Thoracic aorta (tissue), 2 donors: ENCODE measurements around the gene HSPA12B. TPM values are rescaled to one million over a fixed set of nuclear protein-coding genes. Genes with fewer than 3 reads are reported as not detected.

Source experiments
- ATAC-seq: fragments of 150-250 bp; one replicate; pipeline ENCODE4 v1.8.0; 2017; ENCODE audit warnings: low read depth; ENCODE audit not compliant: insufficient number of reproducible peaks, low FRiP score
- DNase-seq: peaks from one replicate; pipeline ENCODE4 v3.0.0-alpha.2; 2020; ENCODE audit warnings: low spot score
- H3K27ac ChIP-seq, 2 donors: fragments of 200-600 bp; sonication (generic); 1 replicate in 1 of 2; 2 replicates in 1 of 2; pipeline ENCODE4 v1.5.1; 2016; ENCODE audit warnings: mild to moderate bottlenecking in 2 of 2, moderate library complexity in 2 of 2
- H3K27me3 ChIP-seq: fragments of 200-600 bp; sonication (generic); replicated peaks from 2 replicates; pipeline ENCODE4 v1.6.0; 2016; ENCODE audit warnings: mild to moderate bottlenecking; ENCODE audit not compliant: insufficient read depth
- H3K36me3 ChIP-seq: fragments of 200-600 bp; sonication (generic); one replicate; pipeline ENCODE4 v1.5.1; 2016
- H3K4me1 ChIP-seq, 2 donors: fragments of 200-600 bp; sonication (generic); 1 replicate in 1 of 2; 2 replicates in 1 of 2; pipeline versions ENCODE4 v1.5.1 to v1.6.0; 2016; ENCODE audit warnings: low read depth in 2 of 2, mild to moderate bottlenecking in 1 of 2; ENCODE audit not compliant: control insufficient read depth in 1 of 2
- H3K4me3 ChIP-seq: fragments of 200-600 bp; sonication (generic); 2 replicates; pipeline ENCODE4 v1.5.1; 2016; ENCODE audit warnings: mild to moderate bottlenecking
- H3K9me3 ChIP-seq: fragments of 200-600 bp; sonication (generic); 2 replicates; pipeline ENCODE4 v1.5.1; 2016
- total RNA-seq, 2 donors: library from RNA; depleted of rRNA; stranded (reverse); fragments of >200 nt; gene quantifications; one replicate each; pipeline versions ENCODE4 v1.1.0 to v1.2.3, GENCODE V29; 2016
- TF ChIP-seq, protein P1 (sequence below): fragments of 200-600 bp; sonication (generic); IDR thresholded peaks from one replicate; pipeline ENCODE4 v1.5.1; 2019; ENCODE audit warnings: antibody characterized with exemption

Gene HSPA12B
- total RNA-seq, 2 donors from 2014 or later: 4.6 to 6.5 TPM

DNA sequence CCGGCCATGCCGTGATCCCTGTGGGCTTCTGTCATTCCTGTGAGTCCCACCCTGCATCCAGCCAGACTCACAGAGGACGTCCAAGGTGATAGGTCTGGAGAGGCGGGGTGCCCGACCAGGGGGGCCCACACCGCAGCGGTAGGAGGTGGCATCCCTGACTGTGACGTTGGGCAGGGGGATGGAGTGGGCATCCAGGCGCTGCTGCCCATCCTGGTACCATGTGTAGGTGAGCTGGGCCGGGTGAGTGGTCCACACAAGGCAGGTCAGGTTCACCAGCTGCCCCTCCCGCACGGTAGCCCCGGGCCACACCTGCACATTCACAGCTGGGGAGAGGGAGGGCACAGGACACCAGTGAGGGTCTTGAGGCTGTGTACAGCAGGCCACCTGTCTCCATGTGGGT is 39.1 kb upstream of the HSPA12B start:
- Histone ChIP-seq H3K36me3 (no peaks in the 10 kb centered on the region), H3K4me3 (no peak overlapping the region), H3K4me1 (no peaks in the 10 kb centered on the region), H3K9me3 (no peaks in the 10 kb centered on the region), H3K27ac (no peak overlapping the region), H3K27me3 (no peaks in the 10 kb centered on the region)
- DNase-seq (no peak), ATAC-seq (no peak)
- TF ChIP-seq, protein P1, sequence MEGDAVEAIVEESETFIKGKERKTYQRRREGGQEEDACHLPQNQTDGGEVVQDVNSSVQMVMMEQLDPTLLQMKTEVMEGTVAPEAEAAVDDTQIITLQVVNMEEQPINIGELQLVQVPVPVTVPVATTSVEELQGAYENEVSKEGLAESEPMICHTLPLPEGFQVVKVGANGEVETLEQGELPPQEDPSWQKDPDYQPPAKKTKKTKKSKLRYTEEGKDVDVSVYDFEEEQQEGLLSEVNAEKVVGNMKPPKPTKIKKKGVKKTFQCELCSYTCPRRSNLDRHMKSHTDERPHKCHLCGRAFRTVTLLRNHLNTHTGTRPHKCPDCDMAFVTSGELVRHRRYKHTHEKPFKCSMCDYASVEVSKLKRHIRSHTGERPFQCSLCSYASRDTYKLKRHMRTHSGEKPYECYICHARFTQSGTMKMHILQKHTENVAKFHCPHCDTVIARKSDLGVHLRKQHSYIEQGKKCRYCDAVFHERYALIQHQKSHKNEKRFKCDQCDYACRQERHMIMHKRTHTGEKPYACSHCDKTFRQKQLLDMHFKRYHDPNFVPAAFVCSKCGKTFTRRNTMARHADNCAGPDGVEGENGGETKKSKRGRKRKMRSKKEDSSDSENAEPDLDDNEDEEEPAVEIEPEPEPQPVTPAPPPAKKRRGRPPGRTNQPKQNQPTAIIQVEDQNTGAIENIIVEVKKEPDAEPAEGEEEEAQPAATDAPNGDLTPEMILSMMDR: no peak

DNA sequence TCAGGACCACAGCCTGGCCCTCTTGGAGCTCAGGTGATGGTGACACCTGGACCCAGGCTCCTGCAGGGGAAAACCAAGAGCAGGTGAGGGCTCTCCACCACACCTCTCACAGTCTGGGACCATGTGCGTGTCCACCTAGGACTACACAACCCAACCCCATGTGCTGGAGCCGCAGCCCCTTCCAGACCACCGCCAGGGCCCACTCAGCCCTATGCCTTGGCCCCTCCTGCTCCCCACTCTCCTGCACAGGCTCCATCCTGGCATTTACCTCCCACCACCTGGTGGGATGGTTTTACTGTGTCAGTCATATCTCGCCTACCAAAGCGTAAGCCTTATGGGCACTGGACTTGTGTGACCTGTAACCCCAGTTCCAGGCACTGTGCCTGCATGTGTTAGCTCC is 37.6 kb upstream of the HSPA12B start:
- Histone ChIP-seq H3K27me3 (no peaks in the 10 kb centered on the region), H3K9me3 (no peaks in the 10 kb centered on the region), H3K4me3 (no peak overlapping the region), H3K36me3 (no peaks in the 10 kb centered on the region), H3K27ac (no peak overlapping the region), H3K4me1 (no peaks in the 10 kb centered on the region)
- TF ChIP-seq, protein P1: no peak
- no peak for ATAC-seq
- DNase-seq: no peak

DNA sequence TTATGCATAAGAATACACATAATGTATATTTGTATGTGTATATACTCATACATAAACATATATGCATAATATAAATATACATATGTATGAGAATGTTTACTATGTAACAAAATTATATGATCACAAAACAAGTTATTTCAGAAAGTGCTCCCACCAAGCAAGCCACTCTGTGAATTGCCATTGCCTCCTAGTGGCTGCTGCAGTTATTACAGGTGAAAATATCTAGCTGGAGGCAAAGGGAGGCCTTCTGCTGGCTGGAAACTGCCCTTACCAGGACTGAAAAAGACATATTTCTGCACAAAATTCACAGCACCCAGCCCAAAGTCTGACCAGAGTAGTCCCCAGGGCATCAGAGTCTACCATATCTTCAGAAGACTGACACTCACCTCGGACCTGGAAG is 36.3 kb upstream of the HSPA12B start:
- Histone ChIP-seq H3K4me1 (no peaks in the 10 kb centered on the region), H3K9me3 (no peaks in the 10 kb centered on the region), H3K36me3 (no peaks in the 10 kb centered on the region), H3K27me3 (no peaks in the 10 kb centered on the region), H3K4me3 (no peak overlapping the region), H3K27ac (no peak overlapping the region)
- no peak for DNase-seq
- no peak for ATAC-seq
- TF ChIP-seq, protein P1: peak; percentile 34

DNA sequence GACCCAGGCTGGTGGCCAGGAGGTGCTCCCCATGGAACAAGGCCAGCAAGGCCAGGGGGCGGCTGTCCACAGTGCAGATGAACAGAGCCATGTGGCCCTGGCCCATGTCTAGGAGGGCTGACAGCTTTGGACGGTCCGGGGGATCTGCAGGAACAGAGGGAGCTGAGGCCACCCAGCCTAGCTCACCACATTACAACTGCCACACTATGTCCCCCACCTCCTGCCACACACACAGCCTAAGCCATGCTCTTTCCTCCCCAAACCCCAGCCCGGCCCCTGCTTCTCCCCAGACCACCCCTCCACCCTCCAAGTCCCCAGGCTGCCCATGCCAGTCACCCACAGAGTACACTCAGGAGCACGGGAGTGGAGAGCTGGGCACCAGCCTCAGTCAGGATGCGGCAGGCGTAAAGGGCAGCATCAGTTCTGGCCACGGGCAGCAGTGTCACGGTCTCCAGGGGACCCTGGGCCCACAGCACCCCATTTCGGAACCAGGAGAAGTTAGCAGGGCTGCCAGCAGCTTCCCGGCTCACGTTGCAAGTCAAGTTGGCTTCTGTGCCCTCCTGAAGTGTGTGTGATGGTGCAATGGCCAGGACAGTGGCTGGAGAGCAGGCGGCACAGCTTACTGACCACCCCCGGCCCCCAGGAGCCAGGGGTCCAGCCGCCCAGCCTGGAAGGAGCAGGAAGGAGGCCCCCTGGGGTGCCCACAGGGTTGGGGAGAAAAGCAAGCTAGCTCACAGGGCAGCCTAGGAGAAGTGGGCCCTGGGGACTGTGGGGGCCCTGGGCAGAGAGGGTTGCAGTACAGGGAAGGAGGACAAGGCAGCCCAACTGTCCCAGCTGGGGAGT is 35.5 kb upstream of the HSPA12B start:
- H3K36me3 ChIP-seq: no peaks in the 10 kb centered on the region
- no peaks in the 10 kb centered on the region for H3K27me3 ChIP-seq
- TF ChIP-seq, protein P1: no peak
- H3K4me3 ChIP-seq: no peak overlapping the region
- no peak overlapping the region for H3K27ac ChIP-seq
- no peak for ATAC-seq
- no peak for DNase-seq
- H3K9me3 ChIP-seq: no peaks in the 10 kb centered on the region
- H3K4me1 ChIP-seq: no peaks in the 10 kb centered on the region

DNA sequence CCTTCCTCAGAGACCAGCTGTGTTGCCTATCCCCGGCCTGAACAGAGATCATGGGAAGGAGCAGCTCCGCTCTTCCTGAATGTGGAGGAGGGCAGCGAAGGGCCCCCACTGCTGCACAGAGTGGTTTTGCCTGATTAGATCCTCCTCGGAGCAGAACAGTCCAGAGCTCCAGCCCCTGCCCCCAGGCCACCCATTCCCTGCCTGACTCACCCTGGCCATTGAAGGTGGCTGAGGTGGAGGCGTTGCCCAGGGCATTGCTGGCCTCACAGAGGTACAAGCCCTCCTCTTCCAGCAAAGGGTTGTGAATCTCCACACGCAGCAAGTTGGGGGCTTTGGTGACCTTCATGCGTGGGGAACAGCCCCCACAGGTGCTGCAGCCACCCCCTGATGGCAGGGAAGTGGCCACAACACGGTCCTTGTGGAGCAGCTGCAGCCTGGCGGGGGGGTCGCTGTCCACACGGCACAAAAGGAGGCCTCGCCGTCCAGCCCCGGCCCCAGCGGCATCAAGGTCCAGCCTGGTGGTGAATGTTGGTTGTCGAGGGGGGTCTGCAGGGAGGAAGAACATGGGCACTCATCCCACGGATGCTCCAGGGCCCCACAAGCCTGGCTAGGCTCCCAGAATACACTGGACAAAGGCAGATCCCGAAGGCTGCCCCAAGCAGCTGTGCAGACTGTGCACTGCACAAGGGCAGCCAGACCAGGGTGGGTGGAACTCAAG is 34.7 kb upstream of the HSPA12B start:
- TF ChIP-seq, protein P1: no peak
- Histone ChIP-seq H3K4me1 (no peaks in the 10 kb centered on the region), H3K9me3 (no peaks in the 10 kb centered on the region), H3K27ac (no peak overlapping the region), H3K4me3 (no peak overlapping the region), H3K27me3 (no peaks in the 10 kb centered on the region), H3K36me3 (no peaks in the 10 kb centered on the region)
- ATAC-seq (no peak), DNase-seq (no peak)
